Liver (tissue), 3 donors: ENCODE data around the gene ANGPT4.

ENCODE experiments used
- CTCF ChIP-seq: fragments of 150-350 bp; IDR thresholded peaks from 2 replicates; pipeline ENCODE4 v1.5.1; 2017; ENCODE audit warnings: improper control_type of control experiment, low read depth, low read length; ENCODE audit not compliant: missing input control
- HNF4G ChIP-seq: IDR thresholded peaks from 2 replicates; pipeline ENCODE4 v1.6.1; 2016; ENCODE audit warnings: antibody characterized with exemption
- MAX ChIP-seq: IDR thresholded peaks from 2 replicates; pipeline ENCODE4 v1.6.1; 2016; ENCODE audit warnings: antibody characterized with exemption
- NR2F2 ChIP-seq: IDR thresholded peaks from 2 replicates; pipeline ENCODE4 v1.6.1; 2016; ENCODE audit warnings: antibody characterized with exemption
- RAD21 ChIP-seq, 2 donors: IDR thresholded peaks; 2 replicates each; pipeline ENCODE4 v1.6.1; 2016; ENCODE audit warnings: antibody characterized with exemption in 2 of 2, mild to moderate bottlenecking in 2 of 2
- REST ChIP-seq: IDR thresholded peaks from 2 replicates; pipeline ENCODE4 v1.6.1; 2016; ENCODE audit warnings: antibody characterized with exemption, mild to moderate bottlenecking
- TAF1 ChIP-seq: conservative IDR thresholded peaks from 2 replicates; pipeline ENCODE4 v1.6.1; 2016; ENCODE audit warnings: antibody characterized with exemption, mild to moderate bottlenecking
- YY1 ChIP-seq: IDR thresholded peaks from 2 replicates; pipeline ENCODE4 v1.6.1; 2016; ENCODE audit warnings: antibody characterized with exemption, mild to moderate bottlenecking
- TF ChIP-seq, protein P1 (sequence below): IDR thresholded peaks from 2 replicates; pipeline ENCODE4 v1.6.1; 2016; ENCODE audit warnings: antibody characterized with exemption
- donor health status: healthy.
- donor health status: healthy.

- TF ChIP-seq HNF4G: no peak
- no peak for TF ChIP-seq CTCF
- no peak for TF ChIP-seq TAF1
- TF ChIP-seq, protein P1, sequence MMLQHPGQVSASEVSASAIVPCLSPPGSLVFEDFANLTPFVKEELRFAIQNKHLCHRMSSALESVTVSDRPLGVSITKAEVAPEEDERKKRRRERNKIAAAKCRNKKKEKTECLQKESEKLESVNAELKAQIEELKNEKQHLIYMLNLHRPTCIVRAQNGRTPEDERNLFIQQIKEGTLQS: no peak
- no peak for TF ChIP-seq YY1
- no peak for TF ChIP-seq RAD21 (IDR thresholded peaks at IDR 0.05)
- no peak for TF ChIP-seq MAX
- no peak for TF ChIP-seq NR2F2
- no peak for TF ChIP-seq REST
Observed at GRCh38 chr20:911882-912600, 4.1 kb downstream of the ANGPT4 start.
